Liver (tissue), 3 donors: ENCODE measurements around the gene CSF1.

Experiments used
- ATF3 ChIP-seq: IDR thresholded peaks from 2 replicates; pipeline ENCODE4 v1.6.1; 2016; ENCODE audit warnings: antibody characterized with exemption
- CTCF ChIP-seq: fragments of 150-350 bp; IDR thresholded peaks from 2 replicates; pipeline ENCODE4 v1.5.1; 2017; ENCODE audit warnings: improper control_type of control experiment, low read depth, low read length; ENCODE audit not compliant: missing input control
- EGR1 ChIP-seq, 2 donors: IDR thresholded peaks; 2 replicates each; pipeline ENCODE4 v1.6.1; 2016 to 2018; ENCODE audit warnings: antibody characterized with exemption in 2 of 2, low read depth in 2 of 2
- JUND ChIP-seq, 2 donors: IDR thresholded peaks; 2 replicates each; pipeline ENCODE4 v1.6.1; 2016; ENCODE audit warnings: antibody characterized with exemption in 2 of 2
- MAX ChIP-seq: IDR thresholded peaks from 2 replicates; pipeline ENCODE4 v1.6.1; 2016; ENCODE audit warnings: antibody characterized with exemption
- RAD21 ChIP-seq, 2 donors: IDR thresholded peaks; 2 replicates each; pipeline ENCODE4 v1.6.1; 2016; ENCODE audit warnings: antibody characterized with exemption in 2 of 2, mild to moderate bottlenecking in 2 of 2
- RXRA ChIP-seq, 2 donors: IDR thresholded peaks; 2 replicates each; pipeline ENCODE4 v1.6.1; 2017 to 2018; ENCODE audit warnings: antibody characterized with exemption in 2 of 2, mild to moderate bottlenecking in 1 of 2
- YY1 ChIP-seq: IDR thresholded peaks from 2 replicates; pipeline ENCODE4 v1.6.1; 2016; ENCODE audit warnings: antibody characterized with exemption, mild to moderate bottlenecking
- ZBTB33 ChIP-seq: IDR thresholded peaks from 2 replicates; pipeline ENCODE4 v1.6.1; 2016; ENCODE audit warnings: antibody characterized with exemption
- donor health status: healthy.
- donor health status: healthy.

- TF ChIP-seq RXRA (IDR thresholded peaks at IDR 0.05) (no peak), ATF3 (no peak), MAX (no peak), CTCF (no peak), EGR1 (IDR thresholded peaks at IDR 0.05; ENCODE audit: low read depth in 2 of 2) (no peak), JUND (IDR thresholded peaks at IDR 0.05) (no peak), ZBTB33 (no peak), YY1 (no peak), RAD21 (IDR thresholded peaks at IDR 0.05) (no peak)
Observed at GRCh38 chr1:109925159-109925990, 14.7 kb downstream of the CSF1 start.
